ENCODE data around the gene NME4.

DNA sequence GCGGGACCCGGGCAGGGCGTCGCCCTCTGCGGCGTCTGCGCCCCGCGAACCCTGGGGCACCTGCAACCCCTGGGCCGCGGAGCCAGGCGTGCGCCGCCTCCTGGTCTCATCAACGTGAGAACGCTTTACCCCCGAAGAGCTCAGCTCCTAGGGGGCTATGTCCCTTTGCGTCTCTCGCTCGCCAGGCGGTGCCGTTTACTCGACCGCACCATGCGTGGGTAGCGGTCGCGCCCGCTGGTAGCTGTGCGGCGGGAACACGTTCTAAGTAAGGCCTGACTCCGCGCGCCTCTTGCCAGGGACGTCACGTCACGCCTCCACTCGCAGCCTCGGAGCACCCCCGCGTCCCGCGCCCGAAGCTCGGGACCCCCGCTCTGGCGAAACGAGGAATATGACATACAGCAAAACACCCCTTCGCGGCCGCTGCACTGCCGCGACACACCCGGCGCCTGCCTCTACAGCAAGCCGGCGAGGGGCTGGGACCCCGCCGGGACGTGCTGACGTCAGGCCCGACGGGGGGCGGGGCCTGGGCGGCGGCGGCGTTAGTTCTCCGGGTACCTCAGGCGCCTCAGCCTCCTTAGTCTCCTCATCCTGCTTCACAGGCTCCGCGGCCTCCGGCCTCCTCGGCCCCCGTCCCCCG is 28.2 kb downstream of the NME4 start, which contains the start of gene RAB11FIP3:
- TF ChIP-seq, protein P1, sequence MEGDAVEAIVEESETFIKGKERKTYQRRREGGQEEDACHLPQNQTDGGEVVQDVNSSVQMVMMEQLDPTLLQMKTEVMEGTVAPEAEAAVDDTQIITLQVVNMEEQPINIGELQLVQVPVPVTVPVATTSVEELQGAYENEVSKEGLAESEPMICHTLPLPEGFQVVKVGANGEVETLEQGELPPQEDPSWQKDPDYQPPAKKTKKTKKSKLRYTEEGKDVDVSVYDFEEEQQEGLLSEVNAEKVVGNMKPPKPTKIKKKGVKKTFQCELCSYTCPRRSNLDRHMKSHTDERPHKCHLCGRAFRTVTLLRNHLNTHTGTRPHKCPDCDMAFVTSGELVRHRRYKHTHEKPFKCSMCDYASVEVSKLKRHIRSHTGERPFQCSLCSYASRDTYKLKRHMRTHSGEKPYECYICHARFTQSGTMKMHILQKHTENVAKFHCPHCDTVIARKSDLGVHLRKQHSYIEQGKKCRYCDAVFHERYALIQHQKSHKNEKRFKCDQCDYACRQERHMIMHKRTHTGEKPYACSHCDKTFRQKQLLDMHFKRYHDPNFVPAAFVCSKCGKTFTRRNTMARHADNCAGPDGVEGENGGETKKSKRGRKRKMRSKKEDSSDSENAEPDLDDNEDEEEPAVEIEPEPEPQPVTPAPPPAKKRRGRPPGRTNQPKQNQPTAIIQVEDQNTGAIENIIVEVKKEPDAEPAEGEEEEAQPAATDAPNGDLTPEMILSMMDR (IDR thresholded peaks at IDR 0.05): no peak
- no peak for TF ChIP-seq POLR2A (IDR thresholded peaks at IDR 0.05)

Data from testis (tissue), 2 donors.